Activated naive CD4-positive, alpha-beta T cell treated with anti-CD3 and anti-CD28 coated beads, Interleukin-2, amount 50 U/mL, for 72 hours (primary cell): Measurements from ENCODE around the gene RIPOR1. TPM values are rescaled to one million over a fixed set of nuclear protein-coding genes. Genes with fewer than 3 reads are reported as not detected.
"Not testable (repeated sequence)": the region's sequence is repeated elsewhere in the genome, so short reads cannot be mapped to it uniquely, and the experiment has no call there.

Experiments
- ATAC-seq, 2 donors: fragments of 150-1000 bp; cut with Tn5 transposase; 2 replicates each; pipeline ENCODE4 v1.10.0; 2021; ENCODE audit warnings: mild to moderate bottlenecking in 2 of 2, moderate library complexity in 2 of 2
- DNase-seq, 2 donors: peaks; one replicate each; pipeline ENCODE4 v3.0.0; 2021 to 2022; ENCODE audit warnings: low spot score in 2 of 2
- H3K27ac Mint-ChIP-seq, 2 donors: one replicate each; pipeline ENCODE4 v1.8.0; 2022; ENCODE audit warnings: mild to moderate bottlenecking in 2 of 2, mixed read lengths in 2 of 2
- H3K36me3 Mint-ChIP-seq, 2 donors: one replicate each; pipeline ENCODE4 v1.8.0; 2022; ENCODE audit warnings: mixed read lengths in 2 of 2
- H3K9me3 Mint-ChIP-seq, 2 donors: one replicate each; pipeline ENCODE4 v1.8.0; 2022; ENCODE audit warnings: mixed read lengths in 2 of 2
- total RNA-seq, 2 donors: library from RNA; stranded (reverse); gene quantifications; one replicate each; pipeline ENCODE4 v1.2.3, GENCODE V29; 2022

RIPOR1 gene
- total RNA-seq, 2 donors from 2014 or later: 34.1 to 41.4 TPM

DNA sequence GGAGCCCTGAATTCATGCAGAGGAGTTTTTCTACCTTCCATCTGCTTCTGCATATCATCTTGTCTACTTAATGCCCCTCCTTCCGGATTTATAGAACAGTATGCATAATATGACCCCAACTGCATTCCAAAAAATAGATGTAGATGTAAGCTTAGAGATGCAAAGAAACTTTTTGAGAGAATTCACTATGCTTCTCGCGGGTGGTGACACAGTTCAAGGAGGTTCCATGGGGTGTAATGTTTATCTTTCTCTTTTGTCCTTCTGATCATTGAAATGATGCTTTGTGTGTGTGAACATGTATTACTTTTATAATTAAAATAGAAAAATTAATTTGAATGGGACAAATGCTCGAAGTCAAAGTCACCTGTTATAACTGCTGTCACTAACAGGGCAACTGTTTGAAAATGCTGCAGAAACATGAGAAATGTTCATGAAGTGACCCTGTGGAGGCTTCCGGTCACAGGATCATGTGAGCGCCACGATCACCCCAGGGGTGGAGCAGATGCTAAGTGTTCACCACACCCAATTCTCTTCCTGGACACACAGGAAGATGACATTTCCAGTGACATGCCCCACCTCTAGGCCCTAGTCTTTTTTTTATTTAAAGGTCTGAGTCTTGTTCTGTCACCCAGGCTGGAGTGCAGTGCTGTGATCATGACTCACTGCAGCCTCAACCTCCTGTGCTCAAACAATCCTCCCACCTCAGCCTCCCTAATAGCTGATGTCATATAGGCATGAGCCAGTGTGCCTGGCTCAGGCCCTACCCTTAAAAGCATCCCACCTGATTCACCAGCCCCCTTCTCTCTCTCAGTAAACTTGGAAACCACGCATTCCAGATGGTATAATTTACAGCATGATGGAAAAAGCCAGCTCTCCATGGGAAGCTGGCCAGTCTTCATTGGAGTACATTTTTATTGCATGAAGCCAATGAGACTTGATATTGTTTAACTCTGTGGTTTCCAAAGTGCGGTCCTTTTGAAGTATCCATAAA, 24.3 kb upstream of the RIPOR1 start:
- Mint-ChIP-seq H3K27ac (peak overlapping the region; percentile 4 to 77), H3K36me3 (no peaks in the 10 kb centered on the region), H3K9me3 (no peaks in the 10 kb centered on the region)
- ATAC-seq (peak; percentile 96 to 98), DNase-seq (peak in 1 of 2 donors; percentile 65)

GRCh38 chr16:67506468-67506867, 22.2 kb upstream of the RIPOR1 start:
- no peaks in the 10 kb centered on the region for H3K36me3 Mint-ChIP-seq
- ATAC-seq: no peak
- no peaks in the 10 kb centered on the region for H3K9me3 Mint-ChIP-seq
- no peak for DNase-seq
- peak overlapping the region in 1 of 2 donors; percentile 27 for H3K27ac Mint-ChIP-seq

DNA sequence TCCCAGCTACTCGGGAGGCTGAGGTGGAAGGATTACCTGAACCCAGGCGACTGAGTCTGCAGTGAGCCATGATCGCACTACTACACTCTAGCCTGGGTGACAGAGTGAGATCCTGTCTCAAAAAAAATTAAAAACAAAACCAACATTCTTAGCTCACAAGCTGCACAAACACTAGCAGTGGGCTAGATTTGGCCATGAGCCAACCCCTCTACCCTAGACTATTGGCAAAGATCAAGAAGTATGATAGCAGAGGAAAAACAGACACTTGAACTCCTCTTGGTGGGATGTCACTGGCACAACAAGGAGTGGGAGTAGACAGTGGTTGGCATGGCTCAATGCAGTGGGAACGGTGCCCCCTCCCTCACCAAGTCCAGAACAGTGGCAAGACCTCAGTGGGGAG, 19.6 kb upstream of the RIPOR1 start:
- ATAC-seq (no peak), DNase-seq (no peak)
- Mint-ChIP-seq H3K9me3 (no peaks in the 10 kb centered on the region), H3K27ac (no peak overlapping the region), H3K36me3 (no peaks in the 10 kb centered on the region)

DNA sequence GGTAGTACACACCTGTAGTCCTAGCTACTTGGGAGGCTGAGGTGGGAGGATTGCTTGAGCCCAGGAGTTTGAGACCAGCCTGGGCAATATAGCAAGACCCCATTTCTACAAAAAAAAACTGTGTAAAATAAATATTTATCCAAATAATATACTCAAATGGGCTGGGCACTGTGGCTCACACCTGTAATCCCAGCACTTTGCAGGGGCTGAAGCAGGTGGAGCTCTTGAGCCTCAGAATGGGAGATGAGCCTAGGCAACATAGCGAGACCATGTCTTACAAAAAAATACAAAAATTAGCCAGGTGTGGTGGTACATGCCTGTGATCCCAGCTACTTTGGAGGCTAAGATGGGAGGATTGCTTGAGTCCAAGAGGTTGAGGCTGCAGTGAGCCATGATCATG, 14.7 kb upstream of the RIPOR1 start:
- not testable (repeated sequence) for H3K9me3 Mint-ChIP-seq, H3K36me3 Mint-ChIP-seq, H3K27ac Mint-ChIP-seq, DNase-seq
- peak; percentile 11 to 34 for ATAC-seq

DNA sequence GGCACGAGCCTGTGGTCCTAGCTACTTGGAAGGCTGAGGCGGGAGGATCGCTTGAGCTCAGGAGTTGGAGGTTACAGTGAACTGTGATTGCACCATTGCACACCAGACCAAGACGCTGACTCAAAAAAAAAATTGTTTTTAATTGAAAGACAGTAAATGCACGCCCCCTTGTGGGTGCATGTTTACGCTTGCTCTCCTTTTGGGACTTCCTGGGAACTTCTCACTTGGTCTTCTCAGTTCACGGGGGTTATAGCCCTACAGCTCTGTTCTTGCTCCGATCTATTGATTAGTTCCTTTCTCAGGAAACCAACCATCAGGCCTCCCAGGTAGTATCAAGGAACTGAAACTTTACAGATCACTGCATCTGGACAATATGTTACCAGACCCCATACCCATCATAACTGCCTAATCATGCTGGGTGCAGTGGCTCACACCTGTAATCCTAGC, 14.2 kb upstream of the RIPOR1 start:
- ATAC-seq (peak; percentile 89 to 90), DNase-seq (peak; percentile 69 to 75)
- Mint-ChIP-seq H3K27ac (peak overlapping the region in 1 of 2 donors; percentile 81), H3K9me3 (no peaks in the 10 kb centered on the region), H3K36me3 (no peaks in the 10 kb centered on the region)

- Mint-ChIP-seq H3K9me3 (no peaks in the 10 kb centered on the region), H3K27ac (peak overlapping the region in 1 of 2 donors; percentile 30), H3K36me3 (no peaks in the 10 kb centered on the region)
- DNase-seq (no peak), ATAC-seq (no peak)
Observed at GRCh38 chr16:67516296-67517154, 12.1 kb upstream of the RIPOR1 start.

- Mint-ChIP-seq H3K36me3 (no peaks in the 10 kb centered on the region), H3K27ac (no peak overlapping the region), H3K9me3 (no peaks in the 10 kb centered on the region)
- DNase-seq: no peak
- ATAC-seq: no peak
Observed at GRCh38 chr16:67517155-67517445, 11.5 kb upstream of the RIPOR1 start.

DNA sequence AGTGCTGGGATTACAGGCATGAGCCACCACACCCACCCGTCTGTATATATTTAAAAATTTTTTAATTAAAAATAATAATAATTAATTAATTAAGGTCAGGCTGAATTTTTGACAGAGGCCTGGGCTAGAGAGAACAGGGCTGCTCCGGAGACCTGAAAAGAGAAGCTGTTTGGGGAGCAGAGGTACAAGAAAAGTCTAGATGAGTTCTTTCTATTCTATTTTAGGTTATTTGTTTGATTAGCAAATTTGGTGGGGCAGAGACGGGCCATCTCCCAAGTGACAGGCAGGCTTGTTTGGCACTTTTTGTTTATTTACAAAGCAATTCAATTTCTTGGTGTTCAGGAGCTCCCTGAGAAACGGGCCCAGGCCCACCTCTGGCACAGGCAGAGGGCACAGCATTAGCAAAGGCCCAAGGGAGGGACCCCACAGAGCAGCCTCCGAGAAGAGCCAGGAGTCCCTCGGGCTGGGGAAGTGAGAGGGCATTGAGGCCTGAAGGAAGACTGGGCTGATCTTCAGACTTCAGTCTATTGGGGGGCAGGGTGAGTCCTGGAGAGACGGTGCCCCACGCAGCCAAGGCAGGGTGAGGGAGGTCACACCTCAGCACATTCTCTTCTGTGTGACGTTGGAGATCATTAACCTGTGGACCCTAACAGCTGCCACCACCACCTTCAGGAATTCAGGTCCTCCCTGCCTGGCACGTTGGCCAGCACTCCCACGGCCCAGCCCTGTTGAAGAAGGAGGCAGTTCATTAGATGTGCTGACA, 10.8 kb upstream of the RIPOR1 start:
- Mint-ChIP-seq H3K27ac (peak overlapping the region in 1 of 2 donors; percentile 46), H3K36me3 (no peaks in the 10 kb centered on the region), H3K9me3 (no peaks in the 10 kb centered on the region)
- no peak for ATAC-seq
- DNase-seq: no peak

DNA sequence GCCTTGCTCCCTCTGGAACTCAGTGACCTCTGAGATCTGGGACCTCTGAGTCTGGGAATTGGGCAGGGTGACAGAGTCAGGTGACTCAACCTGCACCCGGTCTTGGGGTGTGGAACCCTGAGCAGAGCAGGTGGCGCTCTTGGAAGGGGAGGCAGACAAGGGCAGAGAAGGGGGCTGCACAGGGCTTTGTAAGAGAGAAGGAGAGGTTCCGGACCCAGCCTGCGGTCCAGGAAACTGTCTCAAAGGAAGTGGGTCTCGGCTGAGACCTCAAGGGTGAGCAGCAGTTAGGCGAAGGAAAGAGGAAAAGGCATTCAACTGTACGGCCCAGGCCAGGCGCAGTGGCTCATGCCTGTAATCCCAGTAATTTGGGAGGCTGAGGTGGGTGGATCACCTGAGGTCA, 10.0 kb upstream of the RIPOR1 start:
- Mint-ChIP-seq H3K27ac (peak overlapping the region; percentile 46 to 93), H3K9me3 (no peaks in the 10 kb centered on the region), H3K36me3 (no peaks in the 10 kb centered on the region)
- DNase-seq (no peak), ATAC-seq (no peak)

- DNase-seq (no peak), ATAC-seq (no peak)
- no peaks in the 10 kb centered on the region for H3K9me3 Mint-ChIP-seq
- no peaks in the 10 kb centered on the region for H3K36me3 Mint-ChIP-seq
- no peak overlapping the region for H3K27ac Mint-ChIP-seq
Observed at GRCh38 chr16:67519242-67519641, 9.4 kb upstream of the RIPOR1 start.

DNA sequence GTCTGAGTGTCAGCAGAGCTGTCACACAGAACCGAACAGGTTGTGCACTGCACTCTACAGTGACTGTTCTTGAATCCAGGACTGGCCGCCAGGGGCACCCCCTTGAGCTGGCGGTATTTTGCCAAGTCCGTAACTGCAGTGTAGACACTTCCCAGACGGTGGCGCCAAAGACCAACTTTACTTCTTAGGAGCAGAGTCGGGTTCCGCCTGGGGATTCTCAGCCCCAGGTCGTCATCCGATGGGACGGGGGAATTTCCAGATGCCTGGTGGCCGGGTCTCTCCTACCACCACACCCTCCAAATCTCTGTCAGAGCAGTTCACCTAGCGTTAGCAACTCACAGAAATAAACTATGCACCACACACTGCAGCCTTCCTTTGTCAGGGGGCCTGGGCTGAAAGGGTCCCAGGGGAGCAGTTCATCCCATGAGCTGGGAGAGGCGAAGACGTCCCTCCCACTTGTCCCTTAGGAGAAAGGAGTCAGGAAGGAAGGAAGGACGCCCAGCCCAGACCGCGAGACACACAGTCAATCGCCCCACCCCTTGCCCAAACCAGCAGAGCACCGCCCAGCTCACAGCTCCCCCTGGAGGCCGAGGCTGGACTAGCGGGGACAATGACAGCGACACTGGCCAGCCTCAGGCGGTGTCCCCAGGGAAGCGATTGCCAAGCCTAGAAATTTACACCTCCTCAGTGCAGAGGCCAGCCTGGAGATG, 7.4 kb upstream of the RIPOR1 start:
- Mint-ChIP-seq H3K36me3 (no peaks in the 10 kb centered on the region), H3K9me3 (no peaks in the 10 kb centered on the region), H3K27ac (peak overlapping the region; percentile 94 to 97)
- DNase-seq (peak; percentile 96 to 99), ATAC-seq (peak; percentile 89 to 90)

DNA sequence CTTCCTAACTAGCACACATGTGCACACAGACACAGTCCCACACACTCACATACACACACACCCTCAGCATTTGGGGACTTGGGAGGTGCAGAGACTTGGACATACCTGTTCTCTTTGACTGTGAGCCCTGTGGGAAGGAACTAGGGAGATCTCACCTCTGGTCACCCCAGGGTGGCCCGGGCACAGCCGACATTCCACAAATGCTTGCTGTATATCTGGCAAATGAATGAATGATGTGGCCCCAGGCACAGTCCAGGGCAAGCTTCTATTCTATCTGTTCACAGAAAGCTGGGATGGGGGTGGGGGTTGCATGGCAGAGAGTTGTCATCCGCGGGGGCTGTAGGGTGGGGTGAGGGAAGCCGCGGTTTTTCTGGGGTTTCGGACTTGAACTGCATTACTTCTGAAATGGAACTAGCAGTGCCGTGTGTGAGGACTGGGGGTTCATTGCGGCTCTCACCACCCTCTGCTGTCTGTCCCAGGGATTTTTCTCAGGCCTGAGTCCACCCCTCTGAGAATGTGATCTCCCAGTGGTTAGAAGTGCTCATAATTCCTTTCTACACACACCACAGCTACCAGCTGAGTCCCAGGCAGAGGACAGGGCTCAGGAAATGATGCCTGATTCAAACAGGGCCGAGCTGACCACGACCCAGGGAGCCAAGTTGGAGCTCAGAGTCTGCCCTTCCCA, 3.3 kb upstream of the RIPOR1 start:
- Mint-ChIP-seq H3K27ac (peak overlapping the region in 1 of 2 donors; percentile 10), H3K36me3 (no peaks in the 10 kb centered on the region), H3K9me3 (no peaks in the 10 kb centered on the region)
- ATAC-seq: no peak
- no peak for DNase-seq

DNA sequence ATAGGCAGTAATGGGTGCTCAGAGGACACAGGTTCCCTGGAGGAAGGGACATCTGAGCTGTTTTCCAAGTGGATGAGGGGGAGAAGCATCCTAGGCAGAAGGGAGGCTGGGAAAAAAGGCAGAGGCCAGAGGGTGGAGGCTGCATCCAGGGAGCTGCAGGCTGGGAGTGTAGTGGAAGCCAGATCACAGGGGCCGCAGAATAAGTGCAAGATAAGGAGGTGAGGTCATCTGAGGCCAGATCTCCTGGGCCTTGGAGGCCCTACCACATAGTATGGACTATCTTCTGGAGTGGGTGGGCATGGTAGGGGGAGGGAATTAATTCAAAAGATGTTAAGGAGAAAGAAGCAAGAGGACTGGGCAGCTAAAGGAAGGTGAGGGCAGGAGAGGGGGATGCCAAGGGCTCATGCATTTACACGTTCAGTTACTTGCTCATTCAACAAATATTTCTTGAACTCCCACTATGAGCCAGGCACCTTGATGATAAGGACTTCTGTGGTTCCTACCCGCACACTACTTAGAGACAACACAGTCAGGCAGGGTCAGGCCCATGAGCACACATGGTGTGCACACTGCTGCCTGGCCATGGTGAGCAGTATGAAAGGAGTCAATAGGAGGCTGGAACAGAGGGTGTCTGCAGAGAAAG, 2.4 kb upstream of the RIPOR1 start:
- ATAC-seq: no peak

GRCh38 chr16:67528870-67529581, 397 bp downstream of the RIPOR1 start:
- H3K36me3 Mint-ChIP-seq: no peaks in the 10 kb centered on the region
- DNase-seq: no peak
- H3K9me3 Mint-ChIP-seq: no peaks in the 10 kb centered on the region
- ATAC-seq: peak; percentile 56 to 62
- peak overlapping the region in 1 of 2 donors; percentile 38 for H3K27ac Mint-ChIP-seq

More for the DNA sequence above, 2.4 kb upstream of the RIPOR1 start:
- DNase-seq: no peak
- Mint-ChIP-seq H3K9me3 (no peaks in the 10 kb centered on the region), H3K27ac (no peak overlapping the region), H3K36me3 (no peaks in the 10 kb centered on the region)
